Endodermal cell (in vitro differentiated cells): Measurements from ENCODE around the gene RNF220. TPM values are rescaled to one million over a fixed set of nuclear protein-coding genes. Genes with fewer than 3 reads are reported as not detected.
A peak's percentile ranks its signal among the peaks of the same experiment; 100 is the strongest.

Experiments used
- DNase-seq: peaks from one replicate; pipeline ENCODE4 v3.0.0-alpha.2; 2017
- H3K27ac ChIP-seq: 2 replicates; pipeline ENCODE4 v1.5.1; 2013; ENCODE audit warnings: mild to moderate bottlenecking, low read depth, low read length, moderate library complexity
- H3K27me3 ChIP-seq: 2 replicates; pipeline ENCODE4 v1.6.1; 2013; ENCODE audit warnings: mild to moderate bottlenecking, low read length, moderate library complexity; ENCODE audit not compliant: insufficient read depth, control insufficient read depth, poor library complexity, severe bottlenecking
- H3K36me3 ChIP-seq: 2 replicates; pipeline ENCODE4 v1.7.0; 2013; ENCODE audit warnings: mild to moderate bottlenecking, low read length, moderate library complexity; ENCODE audit not compliant: control insufficient read depth, insufficient read depth
- H3K4me1 ChIP-seq: one replicate; pipeline ENCODE4 v1.7.0; 2013; ENCODE audit warnings: low read length; ENCODE audit not compliant: control insufficient read depth, insufficient read depth
- H3K4me3 ChIP-seq: 2 replicates; pipeline ENCODE4 v1.5.1; 2013; ENCODE audit warnings: mild to moderate bottlenecking, low read length, moderate library complexity
- H3K9ac ChIP-seq: 2 replicates; pipeline ENCODE4 v1.6.1; 2013; ENCODE audit warnings: mild to moderate bottlenecking, low read length, moderate library complexity; ENCODE audit not compliant: poor library complexity, severe bottlenecking; ENCODE audit errors: extremely low read depth
- H3K9me3 ChIP-seq: 2 replicates; pipeline ENCODE4 v1.6.1; 2013; ENCODE audit warnings: mild to moderate bottlenecking, low read length, moderate library complexity; ENCODE audit not compliant: control insufficient read depth
- H3K27ac Mint-ChIP-seq: 2 replicates; pipeline ENCODE4 v1.8.0; 2020; ENCODE audit warnings: mixed read lengths
- H3K27me3 Mint-ChIP-seq: 2 replicates; pipeline ENCODE4 v1.8.0; 2021; ENCODE audit warnings: mild to moderate bottlenecking, mixed read lengths; ENCODE audit not compliant: insufficient read depth
- H3K36me3 Mint-ChIP-seq: 2 replicates; pipeline ENCODE4 v1.8.0; 2020; ENCODE audit warnings: low read depth, mixed read lengths
- H3K4me1 Mint-ChIP-seq: 2 replicates; pipeline ENCODE4 v1.8.0; 2020; ENCODE audit warnings: mixed read lengths
- H3K4me3 Mint-ChIP-seq: 2 replicates; pipeline ENCODE4 v1.8.0; 2020; ENCODE audit warnings: mild to moderate bottlenecking, moderate library complexity, mixed read lengths
- H3K9me3 Mint-ChIP-seq: 2 replicates; pipeline ENCODE4 v1.8.0; 2020; ENCODE audit warnings: mild to moderate bottlenecking, mixed read lengths
- WGBS, 2 experiments: methylation state at CpG; one replicate each; pipeline versions ENCODE4 v1.1.5 to v1.1.7; 2013; ENCODE audit warnings: missing lambda C conversion rate in 2 of 2, mixed read lengths in 1 of 2; ENCODE audit not compliant: insufficient coverage in 1 of 2, insufficient read length in 1 of 2; 5-methylcytosine and 5-hydroxymethylcytosine counted together
- total RNA-seq, 2 donors: library from RNA; stranded (reverse); fragmentation: NEBNext Ultra II Directional in 1 of 2; extraction: Animal tissue kit (Norgen Biotek cat#: 25700) in 1 of 2; gene quantifications; 2 replicates in 1 of 2; 3 replicates in 1 of 2; pipeline ENCODE4 v1.2.1, GENCODE V29; 2021
- TF ChIP-seq, protein P1 (sequence below): fragments of 200-600 bp; sonication (generic); conservative IDR thresholded peaks from 2 replicates; pipeline ENCODE4 v1.5.0; 2021; ENCODE audit warnings: antibody characterized with exemption, mild to moderate bottlenecking

RNF220 gene
- total RNA-seq, 2 donors from 2014 or later: 94.6 to 95.5 TPM

DNA sequence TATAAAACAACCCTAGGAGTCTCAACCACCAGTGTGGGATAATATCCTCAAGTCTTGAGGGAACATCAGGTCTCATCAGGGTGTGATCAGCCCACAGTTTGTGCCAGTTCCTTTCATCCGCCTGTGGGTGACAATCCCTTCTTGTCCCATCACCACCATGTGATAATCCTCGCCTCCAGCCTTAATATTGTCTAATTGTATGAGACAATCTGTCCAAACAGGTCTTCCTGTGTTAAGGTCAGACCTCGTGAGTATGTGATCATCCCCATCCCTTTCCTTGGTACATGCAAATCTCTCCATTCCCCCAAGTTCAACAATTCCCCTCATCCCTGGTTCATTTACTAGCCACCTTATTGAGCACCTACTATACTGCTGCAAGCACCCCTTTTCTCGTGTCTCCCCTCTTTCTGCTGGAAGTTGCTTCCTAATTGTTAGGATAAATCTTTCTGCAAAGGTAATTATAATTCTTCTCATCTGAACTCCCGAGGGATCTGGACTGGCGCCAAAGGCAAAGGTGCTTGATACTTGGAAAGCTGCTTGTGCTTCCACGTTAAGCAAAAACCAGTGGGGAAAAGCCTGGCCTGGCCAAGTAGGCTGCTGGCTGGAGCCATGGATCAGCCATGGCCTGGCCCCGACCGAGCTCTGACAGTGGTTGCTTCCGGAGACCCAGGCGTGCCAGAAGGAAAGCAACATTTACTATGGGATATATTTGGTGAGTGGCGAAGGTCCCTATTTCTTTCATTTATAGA lies 92.5 kb downstream of the RNF220 start:
- H3K4me1 ChIP-seq: peaks cover 7% of the 10 kb centered on the region
- no peaks in the 10 kb centered on the region for H3K36me3 ChIP-seq
- no peak overlapping the region for H3K27ac ChIP-seq
- no peak for DNase-seq
- WGBS, 2 experiments: 93 to 94% methylated on average over 7 to 12 of the region's 12 CpGs
- Mint-ChIP-seq H3K36me3 (no peaks in the 10 kb centered on the region), H3K9me3 (no peaks in the 10 kb centered on the region), H3K4me3 (no peak overlapping the region), H3K4me1 (peaks cover 12% of the 10 kb centered on the region), H3K27me3 (peaks cover 7% of the 10 kb centered on the region), H3K27ac (no peak overlapping the region)
- no peak overlapping the region for H3K9ac ChIP-seq
- no peaks in the 10 kb centered on the region for H3K9me3 ChIP-seq
- no peak overlapping the region for H3K4me3 ChIP-seq
- H3K27me3 ChIP-seq: peaks cover 18% of the 10 kb centered on the region
- TF ChIP-seq, protein P1, sequence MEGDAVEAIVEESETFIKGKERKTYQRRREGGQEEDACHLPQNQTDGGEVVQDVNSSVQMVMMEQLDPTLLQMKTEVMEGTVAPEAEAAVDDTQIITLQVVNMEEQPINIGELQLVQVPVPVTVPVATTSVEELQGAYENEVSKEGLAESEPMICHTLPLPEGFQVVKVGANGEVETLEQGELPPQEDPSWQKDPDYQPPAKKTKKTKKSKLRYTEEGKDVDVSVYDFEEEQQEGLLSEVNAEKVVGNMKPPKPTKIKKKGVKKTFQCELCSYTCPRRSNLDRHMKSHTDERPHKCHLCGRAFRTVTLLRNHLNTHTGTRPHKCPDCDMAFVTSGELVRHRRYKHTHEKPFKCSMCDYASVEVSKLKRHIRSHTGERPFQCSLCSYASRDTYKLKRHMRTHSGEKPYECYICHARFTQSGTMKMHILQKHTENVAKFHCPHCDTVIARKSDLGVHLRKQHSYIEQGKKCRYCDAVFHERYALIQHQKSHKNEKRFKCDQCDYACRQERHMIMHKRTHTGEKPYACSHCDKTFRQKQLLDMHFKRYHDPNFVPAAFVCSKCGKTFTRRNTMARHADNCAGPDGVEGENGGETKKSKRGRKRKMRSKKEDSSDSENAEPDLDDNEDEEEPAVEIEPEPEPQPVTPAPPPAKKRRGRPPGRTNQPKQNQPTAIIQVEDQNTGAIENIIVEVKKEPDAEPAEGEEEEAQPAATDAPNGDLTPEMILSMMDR: no peak

DNA sequence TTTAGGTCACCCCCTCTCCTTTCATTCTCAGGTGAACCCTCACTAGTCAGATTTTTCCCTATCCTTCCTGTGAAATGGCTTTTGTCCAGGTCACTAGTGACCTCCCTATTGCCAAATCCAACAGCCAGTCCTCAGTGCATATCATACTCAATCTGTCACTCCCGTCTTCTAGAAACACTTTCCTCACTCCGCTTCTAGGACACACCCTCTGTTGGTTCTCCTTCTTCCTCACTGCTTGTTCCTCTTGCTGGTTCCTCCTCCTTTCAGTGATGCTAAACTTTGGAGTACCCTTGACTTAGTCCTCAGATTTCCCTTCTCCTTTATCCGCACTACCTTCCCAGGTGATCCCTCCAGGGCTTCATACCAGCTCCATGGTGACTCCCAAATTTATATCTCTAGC lies 94.3 kb downstream of the RNF220 start:
- peaks cover 28% of the 10 kb centered on the region for H3K27me3 ChIP-seq
- no peaks in the 10 kb centered on the region for H3K9me3 ChIP-seq
- H3K4me1 ChIP-seq: peaks cover 7% of the 10 kb centered on the region
- Mint-ChIP-seq H3K9me3 (no peaks in the 10 kb centered on the region), H3K4me3 (no peak overlapping the region), H3K27ac (no peak overlapping the region), H3K36me3 (no peaks in the 10 kb centered on the region), H3K27me3 (peaks cover 14% of the 10 kb centered on the region), H3K4me1 (peaks cover 12% of the 10 kb centered on the region)
- no peak for DNase-seq
- H3K4me3 ChIP-seq: no peak overlapping the region
- no peak overlapping the region for H3K9ac ChIP-seq
- TF ChIP-seq, protein P1: no peak
- H3K36me3 ChIP-seq: no peaks in the 10 kb centered on the region
- 97 to 100% methylated on average over 3 of the region's 3 CpGs for WGBS, 2 experiments
- H3K27ac ChIP-seq: no peak overlapping the region

DNA sequence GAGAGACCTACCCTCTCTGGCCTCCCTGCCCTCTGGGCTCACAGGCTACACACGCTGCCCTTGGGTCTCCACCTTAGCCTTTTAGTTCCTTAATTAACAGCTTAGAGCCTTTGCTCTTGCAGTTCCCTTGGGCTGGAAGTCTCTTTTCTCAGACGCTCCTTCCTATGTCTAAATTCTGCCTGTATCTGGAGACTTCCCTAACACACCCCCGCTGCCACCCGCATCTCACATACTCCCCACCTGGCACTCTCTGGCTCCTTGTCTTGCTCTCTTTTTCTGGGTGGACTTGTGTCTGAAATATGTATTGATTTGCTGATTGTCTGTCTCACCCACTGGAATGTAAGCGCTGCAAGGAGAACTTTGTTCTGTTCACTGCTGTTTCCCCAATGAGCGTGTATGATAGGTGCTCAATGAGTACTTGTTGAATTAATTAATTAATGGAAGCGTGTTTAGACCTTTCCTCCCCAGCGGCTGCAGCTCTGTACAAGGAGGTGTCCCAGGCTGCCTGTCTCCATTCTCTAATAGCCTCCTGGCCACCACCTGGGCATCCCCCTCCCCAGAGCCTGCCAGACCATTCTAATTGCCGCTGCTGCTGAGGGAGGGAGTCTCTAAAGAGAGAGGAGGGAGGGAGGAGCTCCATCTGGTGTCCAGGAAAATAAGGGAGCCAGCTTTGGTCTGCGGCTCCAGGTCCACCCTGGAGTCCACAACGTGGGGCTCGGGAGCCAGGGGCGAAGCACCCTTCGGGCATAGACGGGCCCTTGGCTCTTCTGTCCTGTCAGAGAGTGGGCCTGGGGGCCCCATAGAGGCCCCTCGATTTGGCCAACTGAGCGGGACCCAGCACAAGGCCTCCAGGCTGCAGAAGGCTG lies 95.4 kb downstream of the RNF220 start:
- Mint-ChIP-seq H3K9me3 (no peaks in the 10 kb centered on the region), H3K4me1 (peaks cover 12% of the 10 kb centered on the region), H3K36me3 (no peaks in the 10 kb centered on the region), H3K27ac (no peak overlapping the region), H3K4me3 (no peak overlapping the region), H3K27me3 (peaks cover 24% of the 10 kb centered on the region)
- H3K36me3 ChIP-seq: no peaks in the 10 kb centered on the region
- H3K27me3 ChIP-seq: peaks cover 38% of the 10 kb centered on the region
- no peaks in the 10 kb centered on the region for H3K9me3 ChIP-seq
- H3K27ac ChIP-seq: peak overlapping the region; percentile 52
- WGBS, 2 experiments: 23 to 34% methylated on average over 4 to 17 of the region's 17 CpGs
- TF ChIP-seq, protein P1: peak; percentile 68
- H3K9ac ChIP-seq: no peak overlapping the region
- H3K4me1 ChIP-seq: peaks cover 7% of the 10 kb centered on the region
- DNase-seq: peak; percentile 84
- H3K4me3 ChIP-seq: no peak overlapping the region
